ENCODE results near the gene KIAA1191. TPM values are rescaled to one million over a fixed set of nuclear protein-coding genes. Genes with fewer than 3 reads are reported as not detected.

Gene KIAA1191
- total and polyA plus RNA-seq, 2 experiments from 2014 or later = 98.3 to 110 TPM

DNA sequence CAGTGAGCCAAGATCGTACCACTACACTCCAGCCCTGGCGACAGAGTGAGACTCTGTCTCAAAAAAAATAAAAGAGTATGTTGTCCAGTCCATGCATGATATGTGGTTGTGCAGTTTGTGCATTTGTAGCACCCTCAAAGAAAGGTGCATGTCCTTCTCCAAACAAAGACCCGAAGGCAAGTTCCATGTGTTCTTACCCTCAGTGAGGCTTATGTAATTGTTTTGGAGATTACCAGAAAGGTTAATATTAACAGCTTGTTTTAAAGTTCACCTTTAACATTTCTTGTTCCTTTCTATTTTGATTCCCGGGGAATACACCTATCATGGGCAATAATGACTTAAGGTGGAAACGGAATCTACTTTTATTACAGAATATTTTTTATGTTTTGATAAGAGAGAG, 22.3 kb downstream of the KIAA1191 start:
- no peak overlapping the region for H2AFZ ChIP-seq
- TF ChIP-seq EZH2phosphoT487 (IDR thresholded peaks at IDR 0.05; ENCODE audit: low read depth, severe bottlenecking, unreplicated experiment) = no peak
- no peak for TF ChIP-seq EZH2 (IDR thresholded peaks at IDR 0.05; ENCODE audit: borderline replicate concordance)
- TF ChIP-seq, protein P1, sequence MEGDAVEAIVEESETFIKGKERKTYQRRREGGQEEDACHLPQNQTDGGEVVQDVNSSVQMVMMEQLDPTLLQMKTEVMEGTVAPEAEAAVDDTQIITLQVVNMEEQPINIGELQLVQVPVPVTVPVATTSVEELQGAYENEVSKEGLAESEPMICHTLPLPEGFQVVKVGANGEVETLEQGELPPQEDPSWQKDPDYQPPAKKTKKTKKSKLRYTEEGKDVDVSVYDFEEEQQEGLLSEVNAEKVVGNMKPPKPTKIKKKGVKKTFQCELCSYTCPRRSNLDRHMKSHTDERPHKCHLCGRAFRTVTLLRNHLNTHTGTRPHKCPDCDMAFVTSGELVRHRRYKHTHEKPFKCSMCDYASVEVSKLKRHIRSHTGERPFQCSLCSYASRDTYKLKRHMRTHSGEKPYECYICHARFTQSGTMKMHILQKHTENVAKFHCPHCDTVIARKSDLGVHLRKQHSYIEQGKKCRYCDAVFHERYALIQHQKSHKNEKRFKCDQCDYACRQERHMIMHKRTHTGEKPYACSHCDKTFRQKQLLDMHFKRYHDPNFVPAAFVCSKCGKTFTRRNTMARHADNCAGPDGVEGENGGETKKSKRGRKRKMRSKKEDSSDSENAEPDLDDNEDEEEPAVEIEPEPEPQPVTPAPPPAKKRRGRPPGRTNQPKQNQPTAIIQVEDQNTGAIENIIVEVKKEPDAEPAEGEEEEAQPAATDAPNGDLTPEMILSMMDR (IDR thresholded peaks at IDR 0.05; ENCODE audit: poor library complexity) = no peak
- DNase-seq (ENCODE audit: low spot score) = no peak
- no peak overlapping the region for H3K4me3 ChIP-seq
- peak overlapping the region; percentile 44 for H3K27ac ChIP-seq
- H3K27me3 ChIP-seq = no peaks in the 10 kb centered on the region
- WGBS (ENCODE audit: low lambda C conversion rate, missing lambda C conversion rate) = 67% methylated on average over 5 of the region's 5 CpGs
- H3K79me2 ChIP-seq = no peaks in the 10 kb centered on the region
- no peaks in the 10 kb centered on the region for H3K9me2 ChIP-seq (replicated peaks; ENCODE audit: insufficient read depth)
- no peaks in the 10 kb centered on the region for H3K9me3 ChIP-seq (ENCODE audit: low read depth)
- no peaks in the 10 kb centered on the region for H3K4me1 ChIP-seq (ENCODE audit: insufficient read depth)
- H3K36me3 ChIP-seq (replicated peaks; ENCODE audit: insufficient read depth, low read depth) = no peaks in the 10 kb centered on the region
- no peaks in the 10 kb centered on the region for H4K20me1 ChIP-seq (ENCODE audit: insufficient read depth, poor library complexity, severe bottlenecking)
- H3K4me2 ChIP-seq = no peak overlapping the region

DNA sequence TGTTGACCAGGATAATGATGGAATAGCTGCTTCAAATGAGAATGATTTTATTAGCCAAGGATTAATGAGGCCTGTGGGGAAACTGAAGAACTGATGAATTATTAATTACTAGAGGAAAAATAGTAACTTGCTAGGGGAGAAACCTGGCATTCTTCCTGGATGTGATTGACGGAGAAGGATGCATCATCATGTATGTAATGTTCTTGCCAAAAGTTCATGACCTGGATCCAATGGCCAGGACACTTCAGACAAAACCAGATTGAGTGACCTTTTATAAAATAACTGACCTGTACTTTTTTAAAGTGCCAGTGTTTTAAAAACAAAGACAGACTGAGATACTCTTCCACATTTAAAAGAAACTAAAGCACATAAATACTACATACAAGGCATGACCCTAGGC, 23.7 kb downstream of the KIAA1191 start:
- Histone ChIP-seq H3K79me2 (no peaks in the 10 kb centered on the region), H3K9me3 (ENCODE audit: low read depth) (no peaks in the 10 kb centered on the region), H3K9me2 (replicated peaks; ENCODE audit: insufficient read depth) (no peaks in the 10 kb centered on the region), H3K27me3 (no peaks in the 10 kb centered on the region), H3K4me1 (ENCODE audit: insufficient read depth) (no peaks in the 10 kb centered on the region), H2AFZ (no peak overlapping the region), H3K36me3 (replicated peaks; ENCODE audit: insufficient read depth, low read depth) (no peaks in the 10 kb centered on the region), H3K4me2 (no peak overlapping the region), H3K4me3 (no peak overlapping the region), H3K27ac (no peak overlapping the region), H4K20me1 (ENCODE audit: insufficient read depth, poor library complexity, severe bottlenecking) (no peaks in the 10 kb centered on the region)
- 95% methylated on average over 1 of the region's 1 CpG for WGBS (ENCODE audit: low lambda C conversion rate, missing lambda C conversion rate)
- TF ChIP-seq, protein P1 (IDR thresholded peaks at IDR 0.05; ENCODE audit: poor library complexity) = no peak
- TF ChIP-seq EZH2 (IDR thresholded peaks at IDR 0.05; ENCODE audit: borderline replicate concordance) = no peak
- no peak for TF ChIP-seq EZH2phosphoT487 (IDR thresholded peaks at IDR 0.05; ENCODE audit: low read depth, severe bottlenecking, unreplicated experiment)
- DNase-seq (ENCODE audit: low spot score) = no peak

DNA sequence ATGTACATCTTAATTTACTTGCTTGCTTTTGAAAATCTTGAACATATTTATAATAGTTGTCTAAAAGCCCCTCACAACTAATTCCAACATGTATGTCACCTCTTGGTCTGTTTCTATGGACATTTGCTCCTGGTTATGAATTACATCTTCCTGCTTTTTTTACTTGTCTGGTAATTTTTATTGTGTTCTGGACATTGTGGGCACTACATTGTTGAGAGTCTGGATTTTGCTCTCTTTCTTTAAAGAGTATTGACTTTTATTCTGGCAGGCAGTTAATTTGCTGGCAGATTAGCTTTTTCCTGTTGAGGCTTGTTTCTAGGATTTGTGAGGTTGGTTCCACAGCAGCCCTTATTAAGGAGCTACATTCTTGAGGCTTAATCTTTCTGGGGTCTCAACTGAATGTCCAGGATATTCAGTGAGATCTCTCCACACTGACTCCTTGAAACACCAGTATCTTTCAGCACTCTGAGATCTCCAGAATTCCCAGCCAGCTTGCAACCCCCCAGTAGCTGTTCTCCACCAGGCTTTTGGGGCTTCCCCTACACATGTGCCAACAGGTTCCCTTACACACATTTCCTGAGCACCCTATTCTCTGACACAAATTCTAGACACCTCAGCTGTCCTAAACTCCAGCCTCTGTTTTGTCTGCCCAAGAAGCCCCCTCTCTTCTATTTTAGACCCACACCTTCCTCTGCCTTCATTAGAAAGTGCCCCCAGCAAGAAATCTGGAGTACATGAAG, 27.4 kb downstream of the KIAA1191 start:
- H3K4me1 ChIP-seq (ENCODE audit: insufficient read depth) = no peaks in the 10 kb centered on the region
- H3K9me2 ChIP-seq (replicated peaks; ENCODE audit: insufficient read depth) = no peaks in the 10 kb centered on the region
- no peak overlapping the region for H3K4me2 ChIP-seq
- no peak overlapping the region for H3K4me3 ChIP-seq
- no peak for DNase-seq (ENCODE audit: low spot score)
- no peaks in the 10 kb centered on the region for H3K36me3 ChIP-seq (replicated peaks; ENCODE audit: insufficient read depth, low read depth)
- no peaks in the 10 kb centered on the region for H3K27me3 ChIP-seq
- no peaks in the 10 kb centered on the region for H3K79me2 ChIP-seq
- no peak for TF ChIP-seq EZH2 (IDR thresholded peaks at IDR 0.05; ENCODE audit: borderline replicate concordance)
- TF ChIP-seq, protein P1 (IDR thresholded peaks at IDR 0.05; ENCODE audit: poor library complexity) = no peak
- no peaks in the 10 kb centered on the region for H4K20me1 ChIP-seq (ENCODE audit: insufficient read depth, poor library complexity, severe bottlenecking)
- H3K9me3 ChIP-seq (ENCODE audit: low read depth) = no peaks in the 10 kb centered on the region
- no peak overlapping the region for H2AFZ ChIP-seq
- H3K27ac ChIP-seq = no peak overlapping the region
